Choroid plexus epithelial cell (primary cell): ENCODE measurements around the gene PI4K2A.
"Not testable (repeated sequence)": the region's sequence is repeated elsewhere in the genome, so short reads cannot be mapped to it uniquely, and the experiment has no call there.

ENCODE experiments used
- DNase-seq: peaks from one replicate; pipeline ENCODE4 v3.0.0-alpha.2; 2010; ENCODE audit warnings: low read depth
- H3K4me3 ChIP-seq: 2 replicates; pipeline ENCODE4 v1.5.1; 2011; ENCODE audit warnings: low read depth, mild to moderate bottlenecking, control low read depth, low read length, moderate library complexity
- CTCF ChIP-seq: conservative IDR thresholded peaks from 2 replicates; pipeline ENCODE4 v1.5.1; 2011; ENCODE audit warnings: low read depth, mild to moderate bottlenecking, control low read depth, inconsistent platforms, low read length, moderate library complexity

The PI4K2A gene

GRCh38 chr10:97675222-97675621, 34.8 kb downstream of the PI4K2A start:
- H3K4me3 ChIP-seq = no peak overlapping the region
- DNase-seq = no peak
- TF ChIP-seq CTCF = no peak

GRCh38 chr10:97676770-97677581, 36.5 kb downstream of the PI4K2A start:
- TF ChIP-seq CTCF = peak; percentile 76
- no peak overlapping the region for H3K4me3 ChIP-seq
- DNase-seq = peak; percentile 63

- TF ChIP-seq CTCF = no peak
- no peak for DNase-seq
- no peak overlapping the region for H3K4me3 ChIP-seq
These were observed 39.1 kb downstream of the PI4K2A start for GRCh38 chr10:97679594-97679993.

- no peak for DNase-seq
- TF ChIP-seq CTCF = no peak
- H3K4me3 ChIP-seq = no peak overlapping the region
These were observed 41.6 kb downstream of the PI4K2A start for GRCh38 chr10:97682042-97682441.

- DNase-seq = peak; percentile 62
- peak; percentile 16 for TF ChIP-seq CTCF
- H3K4me3 ChIP-seq = peak overlapping the region; percentile 19
These were observed 43.3 kb downstream of the PI4K2A start for GRCh38 chr10:97683556-97684367.

- not testable (repeated sequence) for DNase-seq
- H3K4me3 ChIP-seq = peak overlapping the region; percentile 92
These were observed 43.9 kb downstream of the PI4K2A start for GRCh38 chr10:97684368-97684713.

- TF ChIP-seq CTCF = no peak
- peak overlapping the region; percentile 92 for H3K4me3 ChIP-seq
- peak; percentile 60 for DNase-seq
These were observed 44.5 kb downstream of the PI4K2A start for GRCh38 chr10:97684866-97685394.
